Pancreas (tissue), 10 donors: Measurements from ENCODE around the gene TFE3. TPM values are rescaled to one million over a fixed set of nuclear protein-coding genes. Genes with fewer than 3 reads are reported as not detected.

Experiments
- ATAC-seq, 4 donors: fragments of 200-7000 bp; cut with Tn5 transposase; one replicate each; pipeline versions ENCODE4 v1.8.0 to v1.9.1; 2020; ENCODE audit warnings: mild to moderate bottlenecking in 4 of 4, moderate library complexity in 4 of 4
- DNase-seq, 6 donors: peaks; one replicate each; pipeline ENCODE4 v3.0.0-alpha.2; 2020
- FAIRE-seq: peaks from 2 replicates; lab custom pipeline; 2012; peaks lifted over from hg19 to GRCh38; lab: Jason Lieb, UNC
- H3K27ac ChIP-seq, 4 donors: fragments of 200-600 bp; sonication (generic); 1 replicate in 3 of 4; 2 replicates in 1 of 4; pipeline versions ENCODE4 v1.5.0 to v1.8.0; 2020
- H3K27me3 ChIP-seq, 4 donors: fragments of 200-600 bp; one replicate each; pipeline ENCODE4 v1.8.0; 2021
- H3K36me3 ChIP-seq, 3 donors: fragments of 200-600 bp; sonication (generic) in 1 of 3; one replicate each; pipeline versions ENCODE4 v1.5.0 to v1.8.0; 2020 to 2021
- H3K4me1 ChIP-seq, 3 donors: fragments of 200-600 bp; one replicate each; pipeline ENCODE4 v1.8.0; 2021
- H3K4me3 ChIP-seq, 4 donors: fragments of 200-600 bp; sonication (generic) in 2 of 4; one replicate each; pipeline versions ENCODE4 v1.5.0 to v1.8.0; 2020 to 2021
- H3K9me3 ChIP-seq, 4 donors: fragments of 200-600 bp; one replicate each; pipeline ENCODE4 v1.8.0; 2021
- WGBS, 2 donors: extraction: QIAGEN DNeasy Blood & Tissue Kit; methylation state at CpG; one replicate each; pipeline ENCODE4 v1.1.7; 2013; 5-methylcytosine and 5-hydroxymethylcytosine counted together
- intact Hi-C, 3 donors: fragments of 100-400 bp; cut with DNase I; formaldehyde crosslinking; loops; one replicate each; pipeline versions ENCODE4 v1.11.1 to v1.14.2; 2022
- polyA plus RNA-seq, 2 donors: library from polyadenylated mRNA; stranded (reverse); fragments of 200-250 nt; gene quantifications; one replicate each; pipeline ENCODE4 v1.2.3, GENCODE V29; 2013
- total RNA-seq, 6 donors: library from RNA; stranded (reverse); fragmentation: NEBNext Ultra II Directional in 4 of 6; extraction: Animal tissue kit (Norgen Biotek cat#: 25700) in 4 of 6; gene quantifications; one replicate each; pipeline versions ENCODE4 v1.2.1 to v1.2.4, GENCODE V29; 2021 to 2023
- TF ChIP-seq, protein P1 (sequence below), 4 donors: fragments of 200-600 bp; sonication (generic) in 3 of 4; IDR thresholded peaks; one replicate each; pipeline versions ENCODE4 v1.5.0 to v1.8.0; 2021; ENCODE audit warnings: antibody characterized with exemption in 4 of 4
- donor health status: healthy with polysubstance abuse.
- donor health status: DM: no; HTN: no; CAD: no; lungs with moderate emphysema.
- donor health status: DM: no; HTN: no; CAD: no.
- donor health status: control.
- donor health status: control.
- donor health status: Bipolar disorder and iron deficiency.
- donor health status: DM: yes; HTN: yes; CAD: no.
- donor health status: DM: no; HTN: no; CAD: no.
- donor health status: DM: no; HTN: no; CAD: no.
- donor health status: DM: yes; HTN: yes; CAD: no.

Gene TFE3
- total RNA-seq, result 10 to 100 TPM in 3 of 6 donors, 1 to 10 TPM in 3; 8.5 to 18.8 (median 11.0) TPM
- 10 to 100 TPM; 20.1 to 20.6 TPM for polyA plus RNA-seq

GRCh38 chrX:49043220-49043986 is at the start of gene TFE3:
TSS of gene TFE3 (minus strand) at chrX:49043357. CDS start at chrX:49043226, 131 bp downstream.
- H3K27ac ChIP-seq, result peak within 1 kb of the TSS; percentile 65 to 93 (median 86)
- 0 to 27% methylated on average over 59 to 63 of the region's 67 CpGs for WGBS, 2 donors
- H3K36me3 ChIP-seq, result peaks cover 0 to 6% (median 0%) of the 10 kb centered on the region in 3 donors
- intact Hi-C loops, result no loop called here
- H3K27me3 ChIP-seq, result no peaks in the 10 kb centered on the region
- peak; percentile 94 to 99 (median 98) for DNase-seq
- peak within 1 kb of the TSS; percentile 37 to 63 (median 49) for H3K4me3 ChIP-seq
- peak; percentile 86 to 92 (median 88) for ATAC-seq
- no peaks in the 10 kb centered on the region for H3K9me3 ChIP-seq
- H3K4me1 ChIP-seq, result peaks cover 0 to 4% (median 0%) of the 10 kb centered on the region in 3 donors
- TF ChIP-seq, protein P1, sequence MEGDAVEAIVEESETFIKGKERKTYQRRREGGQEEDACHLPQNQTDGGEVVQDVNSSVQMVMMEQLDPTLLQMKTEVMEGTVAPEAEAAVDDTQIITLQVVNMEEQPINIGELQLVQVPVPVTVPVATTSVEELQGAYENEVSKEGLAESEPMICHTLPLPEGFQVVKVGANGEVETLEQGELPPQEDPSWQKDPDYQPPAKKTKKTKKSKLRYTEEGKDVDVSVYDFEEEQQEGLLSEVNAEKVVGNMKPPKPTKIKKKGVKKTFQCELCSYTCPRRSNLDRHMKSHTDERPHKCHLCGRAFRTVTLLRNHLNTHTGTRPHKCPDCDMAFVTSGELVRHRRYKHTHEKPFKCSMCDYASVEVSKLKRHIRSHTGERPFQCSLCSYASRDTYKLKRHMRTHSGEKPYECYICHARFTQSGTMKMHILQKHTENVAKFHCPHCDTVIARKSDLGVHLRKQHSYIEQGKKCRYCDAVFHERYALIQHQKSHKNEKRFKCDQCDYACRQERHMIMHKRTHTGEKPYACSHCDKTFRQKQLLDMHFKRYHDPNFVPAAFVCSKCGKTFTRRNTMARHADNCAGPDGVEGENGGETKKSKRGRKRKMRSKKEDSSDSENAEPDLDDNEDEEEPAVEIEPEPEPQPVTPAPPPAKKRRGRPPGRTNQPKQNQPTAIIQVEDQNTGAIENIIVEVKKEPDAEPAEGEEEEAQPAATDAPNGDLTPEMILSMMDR (IDR thresholded peaks at IDR 0.05), result peak; percentile 15 to 46 (median 28)
- FAIRE-seq, result peak; percentile 99

- H3K27ac ChIP-seq, result no peak overlapping the region
- FAIRE-seq (no peak), DNase-seq (no peak), ATAC-seq (no peak)
- H3K4me3 ChIP-seq, result no peak overlapping the region
- TF ChIP-seq, protein P1 (IDR thresholded peaks at IDR 0.05), result no peak
- H3K27me3 ChIP-seq, result no peaks in the 10 kb centered on the region
- no peaks in the 10 kb centered on the region for H3K9me3 ChIP-seq
- WGBS, 2 donors, result 68 to 79% methylated on average over 4 of the region's 4 CpGs
- no peaks in the 10 kb centered on the region for H3K4me1 ChIP-seq
- intact Hi-C loops, result no loop called here
- H3K36me3 ChIP-seq, result no peaks in the 10 kb centered on the region
Observed at GRCh38 chrX:49089553-49089952, 46.4 kb upstream of the TFE3 start.

DNA sequence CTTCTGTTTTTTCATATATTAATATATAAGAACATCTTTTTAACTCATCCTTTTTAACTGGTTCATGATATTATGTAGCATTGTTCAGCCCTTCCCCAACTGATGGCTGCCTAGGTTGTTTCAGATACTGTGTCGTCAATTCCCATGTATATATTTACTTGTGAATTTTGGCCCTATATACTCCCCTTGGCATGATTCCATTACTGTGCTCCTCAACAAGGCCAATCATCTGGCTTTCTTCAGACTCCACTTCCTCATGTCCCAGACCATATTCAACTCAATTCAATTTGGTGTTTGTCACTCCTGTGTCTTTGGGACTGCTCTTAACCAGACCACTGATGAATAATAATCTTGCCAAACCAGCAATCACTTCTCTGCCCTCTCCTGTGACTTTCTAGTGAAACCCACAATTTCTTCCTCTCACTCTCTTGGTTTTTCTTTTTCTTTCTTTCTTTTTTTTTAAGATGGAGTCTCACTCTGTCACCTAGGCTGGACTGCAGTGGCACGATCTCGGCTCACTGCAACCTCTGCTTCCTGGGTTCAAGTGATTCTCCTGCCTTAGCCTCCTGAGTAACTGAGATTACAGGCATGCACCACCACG is 39.2 kb upstream of the TFE3 start:
- no peak for FAIRE-seq
- intact Hi-C loops, result no loop called here
- H3K27me3 ChIP-seq, result no peaks in the 10 kb centered on the region

DNA sequence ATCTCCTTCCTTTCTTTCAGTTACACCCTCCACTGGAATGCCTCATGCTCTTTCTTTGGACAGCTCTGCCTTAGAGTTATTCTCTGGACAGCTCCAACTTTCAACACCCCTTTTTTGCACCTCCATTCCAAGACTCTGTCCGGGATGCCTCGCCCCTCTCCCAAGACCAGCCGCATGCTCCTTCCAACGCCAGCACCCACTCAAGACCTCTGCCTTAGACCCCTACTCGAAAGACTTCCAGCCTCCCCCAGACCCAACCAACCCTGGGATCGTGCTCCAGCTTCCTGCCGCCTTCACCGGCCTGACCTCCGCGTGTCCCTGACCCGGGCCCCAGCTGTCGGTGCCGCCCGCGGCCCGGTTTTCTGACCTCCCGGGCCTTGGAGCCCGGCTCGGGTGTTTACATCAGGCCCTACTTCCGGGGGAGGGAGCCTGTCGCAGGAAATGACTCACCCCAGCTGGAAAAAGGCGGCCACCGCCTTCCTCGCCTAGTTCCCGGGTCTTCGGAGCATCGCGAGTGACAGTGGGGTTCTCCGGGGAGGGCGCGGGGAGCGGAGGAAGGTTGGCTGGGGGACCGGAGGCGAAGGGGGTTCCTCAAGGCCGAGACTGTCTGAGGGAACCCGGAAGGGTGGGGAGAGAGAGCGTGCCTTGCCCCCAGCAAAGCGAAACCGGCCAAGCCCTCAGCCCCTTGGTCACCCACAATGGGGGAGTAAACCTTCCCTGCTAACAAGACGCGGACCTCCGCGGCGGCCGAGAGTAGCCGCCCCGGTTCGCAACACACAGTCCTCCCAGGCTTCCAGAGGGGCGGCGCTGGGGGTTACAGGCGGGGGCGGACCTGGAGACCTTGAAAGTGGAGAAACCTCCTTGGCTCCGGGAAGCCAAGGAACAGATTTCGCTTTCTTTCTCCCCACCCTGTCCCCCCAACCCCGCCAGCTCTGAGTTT is 36.6 kb upstream of the TFE3 start, which contains the start of gene WDR45:
Gene WDR45 (minus strand): TSS at position 399 of the 940 bp plus-strand sequence. CDS start 1,792 bp downstream, outside the sequence.
- TF ChIP-seq, protein P1 (IDR thresholded peaks at IDR 0.05), result no peak
- H3K4me1 ChIP-seq, result no peaks in the 10 kb centered on the region
- no peaks in the 10 kb centered on the region for H3K27me3 ChIP-seq
- no peaks in the 10 kb centered on the region for H3K36me3 ChIP-seq
- DNase-seq (peak; percentile 64 to 88 (median 70)), ATAC-seq (peak; percentile 91 to 95 (median 94)), FAIRE-seq (no peak)
- WGBS, 2 donors, result 0 to 31% methylated on average over 54 to 55 of the region's 55 CpGs
- H3K27ac ChIP-seq, result peak within 1 kb of the TSS; percentile 77 to 93 (median 89)
- intact Hi-C loops, result no loop called here
- peak within 1 kb of the TSS; percentile 25 to 55 (median 41) for H3K4me3 ChIP-seq
- no peaks in the 10 kb centered on the region for H3K9me3 ChIP-seq

More for the DNA sequence above, 39.2 kb upstream of the TFE3 start:
- no peak overlapping the region for H3K4me3 ChIP-seq
- no peak for DNase-seq
- no peaks in the 10 kb centered on the region for H3K4me1 ChIP-seq
- H3K27ac ChIP-seq, result no peak overlapping the region
- H3K36me3 ChIP-seq, result no peaks in the 10 kb centered on the region
- TF ChIP-seq, protein P1 (IDR thresholded peaks at IDR 0.05), result no peak
- no peaks in the 10 kb centered on the region for H3K9me3 ChIP-seq
- ATAC-seq, result no peak
- 67 to 74% methylated on average over 4 of the region's 4 CpGs for WGBS, 2 donors
